ENCODE data around the gene CCDC66. TPM values are rescaled to one million over a fixed set of nuclear protein-coding genes. Genes with fewer than 3 reads are reported as not detected.
A peak's percentile ranks its signal among the peaks of the same experiment; 100 is the strongest.

CCDC66 gene
- total and polyA plus RNA-seq, 2 experiments from 2014 or later: 21.6 to 23.8 TPM

GRCh38 chr3:56622381-56622780, 65.4 kb downstream of the CCDC66 start:
- TF ChIP-seq CTCF (IDR thresholded peaks at IDR 0.05; ENCODE audit: low read depth, low read length): no peak
- no peak overlapping the region for H3K27ac ChIP-seq
- H3K4me1 ChIP-seq (ENCODE audit: low read depth): no peaks in the 10 kb centered on the region
- H3K27me3 ChIP-seq: no peaks in the 10 kb centered on the region
- H3K4me3 ChIP-seq: no peak overlapping the region
- no peak for DNase-seq (ENCODE audit: low read depth in 1 of 2, low spot score in 1 of 2)
- H3K9me3 ChIP-seq (ENCODE audit: low read depth): no peaks in the 10 kb centered on the region
- H3K36me3 ChIP-seq: peaks cover 94% of the 10 kb centered on the region

- peak in 1 of 2 donors; percentile 48 for DNase-seq (ENCODE audit: low read depth in 1 of 2, low spot score in 1 of 2)
- Histone ChIP-seq H3K9me3 (ENCODE audit: low read depth) (no peaks in the 10 kb centered on the region), H3K4me1 (ENCODE audit: low read depth) (no peaks in the 10 kb centered on the region), H3K27ac (peak overlapping the region; percentile 69), H3K36me3 (peaks cover 71% of the 10 kb centered on the region), H3K27me3 (no peaks in the 10 kb centered on the region), H3K4me3 (no peak overlapping the region)
- TF ChIP-seq CTCF (IDR thresholded peaks at IDR 0.05; ENCODE audit: low read depth, low read length): no peak
Measured at GRCh38 chr3:56624725-56625124, 67.8 kb downstream of the CCDC66 start.

GRCh38 chr3:56629047-56629446, 72.1 kb downstream of the CCDC66 start:
- peak overlapping the region; percentile 1 for H3K27ac ChIP-seq
- H3K36me3 ChIP-seq: peaks cover 42% of the 10 kb centered on the region
- peaks cover 7% of the 10 kb centered on the region for H3K4me1 ChIP-seq (ENCODE audit: low read depth)
- no peak overlapping the region for H3K4me3 ChIP-seq
- no peak for DNase-seq (ENCODE audit: low read depth in 1 of 2, low spot score in 1 of 2)
- no peaks in the 10 kb centered on the region for H3K27me3 ChIP-seq
- TF ChIP-seq CTCF (IDR thresholded peaks at IDR 0.05; ENCODE audit: low read depth, low read length): no peak
- no peaks in the 10 kb centered on the region for H3K9me3 ChIP-seq (ENCODE audit: low read depth)

- no peaks in the 10 kb centered on the region for H3K27me3 ChIP-seq
- H3K4me1 ChIP-seq (ENCODE audit: low read depth): peaks cover 11% of the 10 kb centered on the region
- H3K27ac ChIP-seq: peak overlapping the region; percentile 1
- H3K4me3 ChIP-seq: no peak overlapping the region
- H3K9me3 ChIP-seq (ENCODE audit: low read depth): no peaks in the 10 kb centered on the region
- no peak for TF ChIP-seq CTCF (IDR thresholded peaks at IDR 0.05; ENCODE audit: low read depth, low read length)
- DNase-seq (ENCODE audit: low read depth in 1 of 2, low spot score in 1 of 2): no peak
- H3K36me3 ChIP-seq: peaks cover 38% of the 10 kb centered on the region
Measured at GRCh38 chr3:56629451-56629850, 72.5 kb downstream of the CCDC66 start.

- no peak for DNase-seq (ENCODE audit: low read depth in 1 of 2, low spot score in 1 of 2)
- Histone ChIP-seq H3K27ac (no peak overlapping the region), H3K36me3 (peaks cover 24% of the 10 kb centered on the region), H3K4me1 (ENCODE audit: low read depth) (peaks cover 19% of the 10 kb centered on the region), H3K27me3 (no peaks in the 10 kb centered on the region), H3K4me3 (no peak overlapping the region), H3K9me3 (ENCODE audit: low read depth) (no peaks in the 10 kb centered on the region)
- TF ChIP-seq CTCF (IDR thresholded peaks at IDR 0.05; ENCODE audit: low read depth, low read length): no peak
Measured at GRCh38 chr3:56630966-56631365, 74.0 kb downstream of the CCDC66 start.

- H3K4me1 ChIP-seq (ENCODE audit: low read depth): peaks cover 19% of the 10 kb centered on the region
- H3K4me3 ChIP-seq: no peak overlapping the region
- peaks cover 21% of the 10 kb centered on the region for H3K36me3 ChIP-seq
- H3K27ac ChIP-seq: peak overlapping the region; percentile 61
- H3K27me3 ChIP-seq: no peaks in the 10 kb centered on the region
- no peak for DNase-seq (ENCODE audit: low read depth in 1 of 2, low spot score in 1 of 2)
- no peaks in the 10 kb centered on the region for H3K9me3 ChIP-seq (ENCODE audit: low read depth)
- TF ChIP-seq CTCF (IDR thresholded peaks at IDR 0.05; ENCODE audit: low read depth, low read length): no peak
Measured at GRCh38 chr3:56633181-56633580, 76.2 kb downstream of the CCDC66 start.

Data from cardiac muscle cell (in vitro differentiated cells and primary cell).